ENCODE data around the gene PLCB4.
"Not testable (repeated sequence)": the region's sequence is repeated elsewhere in the genome, so short reads cannot be mapped to it uniquely, and the experiment has no call there.

The PLCB4 gene

GRCh38 chr20:9068841-9069663 lies at the start of gene PLCB4:
Gene PLCB4, plus strand, starts transcription at chr20:9069087. Its CDS starts 238,728 bp downstream, at chr20:9307815.
- DNase-seq (ENCODE audit: low read depth) = peak; percentile 55

- DNase-seq (ENCODE audit: low read depth) = no peak
Observed at GRCh38 chr20:9019833-9020232, 49.1 kb upstream of the PLCB4 start.

GRCh38 chr20:9021216-9021615 lies 47.7 kb upstream of the PLCB4 start:
- DNase-seq (ENCODE audit: low read depth) = no peak

GRCh38 chr20:9021699-9022098 lies 47.2 kb upstream of the PLCB4 start:
- DNase-seq (ENCODE audit: low read depth) = no peak

- DNase-seq (ENCODE audit: low read depth) = no peak
Observed at GRCh38 chr20:9022376-9022775, 46.5 kb upstream of the PLCB4 start.

GRCh38 chr20:9024606-9025005 lies 44.3 kb upstream of the PLCB4 start:
- no peak for DNase-seq (ENCODE audit: low read depth)

GRCh38 chr20:9025011-9025410 lies 43.9 kb upstream of the PLCB4 start:
- no peak for DNase-seq (ENCODE audit: low read depth)

- no peak for DNase-seq (ENCODE audit: low read depth)
Observed at GRCh38 chr20:9025643-9026042, 43.2 kb upstream of the PLCB4 start.

- no peak for DNase-seq (ENCODE audit: low read depth)
Observed at GRCh38 chr20:9027626-9028025, 41.3 kb upstream of the PLCB4 start.

- DNase-seq (ENCODE audit: low read depth) = no peak
Observed at GRCh38 chr20:9028419-9028818, 40.5 kb upstream of the PLCB4 start.

- DNase-seq (ENCODE audit: low read depth) = no peak
Observed at GRCh38 chr20:9031991-9032390, 36.9 kb upstream of the PLCB4 start.

GRCh38 chr20:9032758-9033157 lies 36.1 kb upstream of the PLCB4 start:
- DNase-seq (ENCODE audit: low read depth) = no peak

- peak; percentile 84 for DNase-seq (ENCODE audit: low read depth)
Observed at GRCh38 chr20:9035126-9035525, 33.8 kb upstream of the PLCB4 start.

- DNase-seq (ENCODE audit: low read depth) = no peak
Observed at GRCh38 chr20:9036593-9036992, 32.3 kb upstream of the PLCB4 start.

GRCh38 chr20:9038791-9039535 lies 29.9 kb upstream of the PLCB4 start:
- DNase-seq (ENCODE audit: low read depth) = no peak

- DNase-seq (ENCODE audit: low read depth) = no peak
Observed at GRCh38 chr20:9040863-9041524, 27.9 kb upstream of the PLCB4 start.

GRCh38 chr20:9043364-9043763 lies 25.5 kb upstream of the PLCB4 start:
- no peak for DNase-seq (ENCODE audit: low read depth)

GRCh38 chr20:9047928-9048327 lies 21.0 kb upstream of the PLCB4 start:
- DNase-seq (ENCODE audit: low read depth) = not testable (repeated sequence)

GRCh38 chr20:9051508-9051907 lies 17.4 kb upstream of the PLCB4 start:
- DNase-seq (ENCODE audit: low read depth) = peak; percentile 95

GRCh38 chr20:9052136-9052535 lies 16.8 kb upstream of the PLCB4 start:
- DNase-seq (ENCODE audit: low read depth) = no peak

GRCh38 chr20:9053108-9053507 lies 15.8 kb upstream of the PLCB4 start:
- no peak for DNase-seq (ENCODE audit: low read depth)

- no peak for DNase-seq (ENCODE audit: low read depth)
Observed at GRCh38 chr20:9054176-9054575, 14.7 kb upstream of the PLCB4 start.

GRCh38 chr20:9059931-9060330 lies 9.0 kb upstream of the PLCB4 start:
- DNase-seq (ENCODE audit: low read depth) = no peak

Measured in HS-27A (cell line).